H1 (cell line): Measurements from ENCODE around the gene SPATS2. TPM values are rescaled to one million over a fixed set of nuclear protein-coding genes. Genes with fewer than 3 reads are reported as not detected.

ENCODE experiments used
- CTCF ChIA-PET: fragments of 300-600 bp; sonication (Branson Sonifier 250); formaldehyde crosslinking; loops from one replicate; lab custom pipeline; 2021; ENCODE audit not compliant: partially characterized antibody; lab: Charles Lee
- POLR2A ChIA-PET: fragments of 300-600 bp; sonication (Branson Sonifier 250); formaldehyde crosslinking; loops from one replicate; lab custom pipeline; 2021; ENCODE audit warnings: inconsistent platforms; ENCODE audit not compliant: partially characterized antibody; lab: Charles Lee
- DNase-seq, 2 experiments: peaks; one replicate each; pipeline versions ENCODE4 v3.0.0 to v3.0.0-alpha.2; 2010 to 2022; ENCODE audit warnings: low spot score in 2 of 2, low read depth in 1 of 2, mixed read lengths in 1 of 2
- FAIRE-seq: peaks from 2 replicates; lab custom pipeline; 2011; peaks lifted over from hg19 to GRCh38; lab: Jason Lieb, UNC
- H2AFZ ChIP-seq: 2 replicates; pipeline ENCODE4 v1.8.1; 2012; ENCODE audit warnings: low read length, inconsistent platforms
- H2AK5ac ChIP-seq: 2 replicates; pipeline ENCODE4 v1.6.1; 2013; ENCODE audit warnings: low read depth, low read length
- H2BK120ac ChIP-seq: replicated peaks from 2 replicates; pipeline ENCODE3; 2013; ENCODE audit warnings: low read depth, low read length, inconsistent platforms
- H2BK12ac ChIP-seq: 2 replicates; pipeline ENCODE4 v1.6.1; 2013; ENCODE audit warnings: low read depth, low read length
- H2BK15ac ChIP-seq: 2 replicates; pipeline ENCODE4 v1.6.1; 2013; ENCODE audit warnings: low read length
- H2BK20ac ChIP-seq: 2 replicates; pipeline ENCODE4 v1.6.1; 2013; ENCODE audit warnings: low read length
- H2BK5ac ChIP-seq: 2 replicates; pipeline ENCODE4 v1.6.1; 2013; ENCODE audit warnings: low read depth, low read length
- H3K14ac ChIP-seq: 2 replicates; pipeline ENCODE4 v1.6.1; 2013; ENCODE audit warnings: inconsistent platforms; ENCODE audit not compliant: insufficient read length
- H3K18ac ChIP-seq: 2 replicates; pipeline ENCODE4 v1.6.1; 2013; ENCODE audit warnings: low read length; ENCODE audit errors: extremely low read depth
- H3K23ac ChIP-seq: 2 replicates; pipeline ENCODE4 v1.6.1; 2013; ENCODE audit warnings: inconsistent platforms; ENCODE audit not compliant: insufficient read length
- H3K23me2 ChIP-seq: 2 replicates; pipeline ENCODE4 v1.6.1; 2013; ENCODE audit warnings: low read depth, low read length
- H3K27ac ChIP-seq: 2 replicates; pipeline ENCODE4 v1.6.1; 2011; ENCODE audit warnings: low read depth, low read length, inconsistent platforms
- H3K27me3 ChIP-seq, 4 experiments: replicated peaks in 1 of 4; 1 replicate in 1 of 4; 2 replicates in 3 of 4; pipeline versions ENCODE4 v1.6.1 to v1.8.1; 2011 to 2013; ENCODE audit warnings: low read length in 3 of 4, mild to moderate bottlenecking in 3 of 4, inconsistent platforms in 2 of 4, mixed read lengths in 2 of 4, moderate library complexity in 1 of 4; ENCODE audit not compliant: control insufficient read depth in 3 of 4, insufficient read depth in 3 of 4; ENCODE audit errors: extremely low read depth in 1 of 4
- H3K36me3 ChIP-seq, 4 experiments: 2 replicates each; pipeline versions ENCODE4 v1.6.1 to v1.8.1; 2011 to 2013; ENCODE audit warnings: mild to moderate bottlenecking in 4 of 4, low read length in 3 of 4, moderate library complexity in 2 of 4, control low read depth in 1 of 4, inconsistent platforms in 1 of 4; ENCODE audit not compliant: insufficient read depth in 4 of 4, control insufficient read depth in 2 of 4
- H3K4ac ChIP-seq: replicated peaks from 2 replicates; pipeline ENCODE3; 2013; ENCODE audit warnings: low read length, low read depth, mixed read lengths, inconsistent platforms; ENCODE audit not compliant: insufficient read length
- H3K4me1 ChIP-seq, 4 experiments: replicated peaks in 1 of 4; 1 replicate in 1 of 4; 2 replicates in 3 of 4; pipeline versions ENCODE4 v1.6.1 to v1.8.1; 2011 to 2013; ENCODE audit warnings: low read length in 3 of 4, inconsistent platforms in 2 of 4, mixed read lengths in 1 of 4; ENCODE audit not compliant: insufficient read depth in 4 of 4, control insufficient read depth in 3 of 4
- H3K4me2 ChIP-seq, 2 experiments: 2 replicates each; pipeline versions ENCODE4 v1.6.1 to v1.8.1; 2011 to 2013; ENCODE audit warnings: low read depth in 2 of 2, low read length in 2 of 2, control low read depth in 1 of 2, inconsistent platforms in 1 of 2, mild to moderate bottlenecking in 1 of 2; ENCODE audit not compliant: insufficient read depth in 1 of 2
- H3K4me3 ChIP-seq, 4 experiments: fragments of 200-600, 300-600 bp in 1 of 4; sonication (generic), shearing (Covaris generic), sonication (Bioruptor Twin) in 1 of 4; 2 replicates each; pipeline versions ENCODE4 v1.5.1 to v1.8.1; 2011 to 2016; ENCODE audit warnings: low read length in 4 of 4, low read depth in 3 of 4, control low read depth in 2 of 4, inconsistent platforms in 2 of 4, mild to moderate bottlenecking in 2 of 4, mixed read lengths in 1 of 4, moderate library complexity in 1 of 4; ENCODE audit not compliant: insufficient read depth in 2 of 4; ENCODE audit errors: extremely low read depth in 1 of 4
- H3K56ac ChIP-seq: replicated peaks from 2 replicates; pipeline ENCODE3; 2013; ENCODE audit warnings: low read depth, mild to moderate bottlenecking, mixed read lengths, low read length, inconsistent platforms; ENCODE audit not compliant: insufficient read length
- H3K79me1 ChIP-seq: 2 replicates; pipeline ENCODE4 v1.6.1; 2013; ENCODE audit warnings: low read depth, low read length, control low read depth
- H3K79me2 ChIP-seq, 2 experiments: 2 replicates each; pipeline versions ENCODE4 v1.6.1 to v1.8.1; 2012 to 2013; ENCODE audit warnings: low read length in 2 of 2, mild to moderate bottlenecking in 2 of 2, inconsistent platforms in 1 of 2; ENCODE audit not compliant: insufficient read depth in 2 of 2, control insufficient read depth in 1 of 2
- H3K9ac ChIP-seq, 4 experiments: replicated peaks in 1 of 4; 1 replicate in 1 of 4; 2 replicates in 3 of 4; pipeline versions ENCODE4 v1.6.1 to v1.8.1; 2011 to 2013; ENCODE audit warnings: low read depth in 3 of 4, low read length in 3 of 4, control low read depth in 2 of 4, mild to moderate bottlenecking in 2 of 4, moderate library complexity in 2 of 4, inconsistent platforms in 1 of 4; ENCODE audit errors: extremely low read depth in 1 of 4
- H3K9me3 ChIP-seq, 2 experiments: 2 replicates each; pipeline versions ENCODE4 v1.6.1 to v1.8.1; 2012 to 2013; ENCODE audit warnings: mild to moderate bottlenecking in 2 of 2, moderate library complexity in 2 of 2, control low read depth in 1 of 2, inconsistent platforms in 1 of 2, low read depth in 1 of 2, low read length in 1 of 2, mixed read lengths in 1 of 2; ENCODE audit not compliant: insufficient read depth in 2 of 2
- H4K20me1 ChIP-seq, 2 experiments: replicated peaks in 1 of 2; 2 replicates each; pipeline versions ENCODE3 to v1.8.1; 2011 to 2013; ENCODE audit warnings: inconsistent platforms in 2 of 2, low read length in 2 of 2, mild to moderate bottlenecking in 1 of 2; ENCODE audit not compliant: insufficient read depth in 2 of 2, control insufficient read depth in 1 of 2
- H4K5ac ChIP-seq: 2 replicates; pipeline ENCODE4 v1.6.1; 2013; ENCODE audit warnings: low read length, low read depth, mixed read lengths, inconsistent platforms; ENCODE audit not compliant: insufficient read length
- H4K8ac ChIP-seq: 2 replicates; pipeline ENCODE4 v1.8.0; 2013; ENCODE audit warnings: mild to moderate bottlenecking, moderate library complexity, low read length, inconsistent platforms; ENCODE audit not compliant: insufficient read depth; ENCODE audit errors: extremely low read depth
- H4K91ac ChIP-seq: replicated peaks from 2 replicates; pipeline ENCODE3; 2013; ENCODE audit warnings: low read length, mixed read lengths, inconsistent platforms; ENCODE audit not compliant: insufficient read length
- BACH1 ChIP-seq: IDR thresholded peaks from 2 replicates; pipeline ENCODE4 v1.6.1; 2012; ENCODE audit warnings: low read length, improper control_type of control experiment
- CTCF ChIP-seq, 3 experiments: IDR thresholded peaks; 1 replicate in 2 of 3; 2 replicates in 1 of 3; pipeline versions ENCODE4 v1.5.1 to v1.6.1; 2011; ENCODE audit warnings: low read length in 3 of 3, mild to moderate bottlenecking in 3 of 3, inconsistent platforms in 2 of 3, low read depth in 1 of 3, moderate library complexity in 1 of 3; ENCODE audit not compliant: insufficient read depth in 1 of 3; ENCODE audit errors: control extremely low read depth in 1 of 3
- EGR1 ChIP-seq: IDR thresholded peaks from 2 replicates; pipeline ENCODE4 v1.6.1; 2011; ENCODE audit warnings: low read depth, low read length, borderline replicate concordance
- GTF2F1 ChIP-seq: IDR thresholded peaks from 2 replicates; pipeline ENCODE4 v1.6.1; 2012; ENCODE audit warnings: low read depth, low read length, improper control_type of control experiment, borderline replicate concordance
- POLR2AphosphoS5 ChIP-seq: IDR thresholded peaks from 2 replicates; pipeline ENCODE4 v1.6.1; 2011; ENCODE audit warnings: low read depth, low read length
- RXRA ChIP-seq: IDR thresholded peaks from 2 replicates; pipeline ENCODE4 v1.6.1; 2011; ENCODE audit warnings: low read depth, mild to moderate bottlenecking, low read length, moderate library complexity; ENCODE audit not compliant: insufficient read depth
- SIRT6 ChIP-seq: IDR thresholded peaks from one replicate; pipeline ENCODE4 v1.7.1; 2012; ENCODE audit warnings: low read length, inconsistent platforms
- SRF ChIP-seq: IDR thresholded peaks from 2 replicates; pipeline ENCODE4 v1.6.1; 2011; ENCODE audit warnings: mild to moderate bottlenecking, low read depth, low read length, moderate library complexity
- WGBS, 2 experiments: shearing (Covaris generic) in 1 of 2; methylation state at CpG; one replicate each; pipeline versions ENCODE4 v1.1.6 to v1.1.7; 2013 to 2015; ENCODE audit warnings: low lambda C conversion rate in 2 of 2, mixed read lengths in 2 of 2, inconsistent platforms in 1 of 2, low coverage in 1 of 2, missing lambda C conversion rate in 1 of 2; ENCODE audit not compliant: insufficient replicate concordance in 2 of 2, insufficient coverage in 1 of 2, insufficient read length in 1 of 2; ENCODE audit errors: extremely low coverage in 1 of 2, missing lambda C conversion rate in 1 of 2; 5-methylcytosine and 5-hydroxymethylcytosine counted together
- polyA plus RNA-seq, 7 experiments: library from polyadenylated mRNA; depleted of rRNA in 3 of 7; stranded (reverse) in 5 of 7; unstranded in 2 of 7; fragments of >200 nt in 5 of 7; fragments of 200-250 nt in 2 of 7; gene quantifications; 1 replicate in 5 of 7; 2 replicates in 1 of 7; 4 replicates in 1 of 7; pipeline versions ENCODE4 v1.2.1 to v1.2.3, GENCODE V29; 2011 to 2013; ENCODE audit warnings: missing spikeins in 2 of 7, mixed read lengths in 2 of 7
- total RNA-seq: library from RNA; stranded (reverse); fragmentation: NEBNext Ultra II Directional; extraction: Animal tissue kit (Norgen Biotek cat#: 25700); gene quantifications from 2 replicates; pipeline ENCODE4 v1.2.1, GENCODE V29; 2021
- TF ChIP-seq, protein P1 (sequence below): IDR thresholded peaks from 2 replicates; pipeline ENCODE4 v1.6.1; 2012; ENCODE audit warnings: inconsistent platforms

Gene SPATS2
- total and polyA plus RNA-seq, 2 of the 8 experiments (the other 6 are each of a cell fraction or from before 2014, with no cell fraction given), result 19.2 to 24.5 TPM

GRCh38 chr12:49340095-49340870 lies 27.0 kb upstream of the SPATS2 start:
- Histone ChIP-seq H2BK120ac (no peak overlapping the region), H2BK12ac (no peak overlapping the region), H2AK5ac (0 out of 2 replicates have a peak overlapping the region, but pooled peaks have one; percentile 12), H3K4me2 (peak overlapping the region; percentile 12 to 71; a peak in 2 of 4 replicates), H3K4ac (no peak overlapping the region), H3K14ac (no peak overlapping the region), H2AFZ (no peak overlapping the region), H2BK20ac (no peak overlapping the region), H3K9ac (no peak overlapping the region), H3K79me1 (no peaks in the 10 kb centered on the region), H2BK15ac (no peak overlapping the region), H2BK5ac (no peak overlapping the region), H3K4me1 (peaks cover 4 to 51% (median 34%) of the 10 kb centered on the region in 4 experiments), H3K9me3 (peaks cover 0 to 6% of the 10 kb centered on the region in 2 experiments; a peak in 1 of 4 replicates), H3K23ac (no peak overlapping the region), H3K27ac (no peak overlapping the region), H3K79me2 (no peaks in the 10 kb centered on the region), H3K36me3 (peaks cover 0 to 8% (median 0%) of the 10 kb centered on the region in 4 experiments; a peak in 1 of 8 replicates), H4K5ac (no peak overlapping the region), H4K91ac (no peak overlapping the region), H4K20me1 (peaks cover 7 to 10% of the 10 kb centered on the region in 2 experiments), H3K27me3 (peaks cover 81 to 99% (median 96%) of the 10 kb centered on the region in 4 experiments), H3K56ac (no peak overlapping the region), H3K23me2 (peaks cover 8% of the 10 kb centered on the region), H3K18ac (no peak overlapping the region), H3K4me3 (peak overlapping the region in 1 of 4 experiments; percentile 78; a peak in 1 of 8 replicates), H4K8ac (no peak overlapping the region)
- FAIRE-seq (no peak), DNase-seq (no peak)
- ChIA-PET POLR2A (interaction anchor here (4.0 kb wide), 1 partner anchor 7 kb away, joined by 31 read pairs; no protein-coding TSS in a partner anchor), CTCF (interaction anchor here (1.0 to 12.7 kb wide), 8 partner anchors 9 to 56 kb away, joined by 4 to 276 read pairs (median 76); partner anchors contain the start of genes DNAJC22, PRPH and TROAP)
- 29% methylated on average over 5 of the region's 6 CpGs; no CpG with 5 or more reads in 1 of the 2 experiments for WGBS, 2 experiments
- TF ChIP-seq RXRA, result no peak
- TF ChIP-seq, protein P1, sequence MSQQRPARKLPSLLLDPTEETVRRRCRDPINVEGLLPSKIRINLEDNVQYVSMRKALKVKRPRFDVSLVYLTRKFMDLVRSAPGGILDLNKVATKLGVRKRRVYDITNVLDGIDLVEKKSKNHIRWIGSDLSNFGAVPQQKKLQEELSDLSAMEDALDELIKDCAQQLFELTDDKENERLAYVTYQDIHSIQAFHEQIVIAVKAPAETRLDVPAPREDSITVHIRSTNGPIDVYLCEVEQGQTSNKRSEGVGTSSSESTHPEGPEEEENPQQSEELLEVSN, result no peak
- TF ChIP-seq EGR1, result no peak
- TF ChIP-seq POLR2AphosphoS5, result no peak
- TF ChIP-seq CTCF (IDR thresholded peaks at IDR 0.05; ENCODE audit: control extremely low read depth in 1 of 3, insufficient read depth in 1 of 3, low read depth in 1 of 3, low read length in 3 of 3), result no peak
- TF ChIP-seq BACH1, result no peak
- TF ChIP-seq GTF2F1, result no peak
- no peak for TF ChIP-seq SRF
- no peak for TF ChIP-seq SIRT6
